ENCODE data around the gene FASTKD2. TPM values are rescaled to one million over a fixed set of nuclear protein-coding genes. Genes with fewer than 3 reads are reported as not detected.
A peak's percentile ranks its signal among the peaks of the same experiment; 100 is the strongest.

The FASTKD2 gene
- polyA plus RNA-seq, 3 donors: 10.2 to 12.7 (median 11.3) TPM

DNA sequence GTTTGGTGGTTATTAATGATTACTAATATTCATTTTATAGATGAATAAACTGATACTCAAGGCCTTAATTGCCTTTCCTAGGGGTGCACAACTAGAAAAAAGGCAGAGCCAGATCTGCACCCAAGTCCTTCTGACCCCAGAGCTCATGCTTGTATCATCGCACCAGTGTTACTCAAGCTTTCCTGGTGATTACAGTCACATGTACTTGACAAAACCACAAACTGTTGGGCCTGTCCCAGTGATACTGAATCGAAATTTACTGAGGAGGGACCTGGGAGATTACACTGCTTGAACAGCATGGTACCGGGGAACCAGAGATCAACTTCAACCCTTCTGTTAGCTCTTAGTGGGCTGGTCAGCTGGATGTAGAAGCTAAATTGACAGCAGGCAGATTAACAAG lies 33.7 kb downstream of the FASTKD2 start:
- intact Hi-C loops (cut with micrococcal nuclease): no loop called here
- Histone ChIP-seq H3K9ac (ENCODE audit: insufficient read depth, low read length, poor library complexity, severe bottlenecking) (no peak overlapping the region), H3K4me1 (ENCODE audit: control insufficient read depth in 1 of 2, insufficient read depth in 2 of 2, low read length in 2 of 2) (peaks cover 39 to 42% of the 10 kb centered on the region in 2 donors), H3K36me3 (replicated peaks in 1 of 2; ENCODE audit: control insufficient read depth in 1 of 2, insufficient read depth in 2 of 2, low read length in 2 of 2) (peaks cover 5 to 16% of the 10 kb centered on the region in 2 donors), H2AFZ (ENCODE audit: insufficient read depth, low read depth, low read length, poor library complexity, severe bottlenecking) (peak overlapping the region; percentile 64), H3K27ac (ENCODE audit: low read depth in 1 of 2, low read length in 2 of 2) (peak overlapping the region in 1 of 2 donors; percentile 79), H3K4me3 (replicated peaks in 1 of 3; ENCODE audit: low read depth in 2 of 3, low read length in 3 of 3) (no peak overlapping the region), H4K20me1 (ENCODE audit: insufficient read depth, low read length) (no peaks in the 10 kb centered on the region), H3K79me2 (ENCODE audit: insufficient read depth, low read length) (no peaks in the 10 kb centered on the region), H3K4me2 (replicated peaks; ENCODE audit: extremely low read depth, low read length, poor library complexity, severe bottlenecking) (peak overlapping the region; percentile 6), H3K27me3 (ENCODE audit: control insufficient read depth in 2 of 2, insufficient read depth in 2 of 2, low read length in 2 of 2) (no peaks in the 10 kb centered on the region), H3K9me3 (replicated peaks in 1 of 2; ENCODE audit: control insufficient read depth in 1 of 2, insufficient read depth in 1 of 2, low read length in 2 of 2) (no peaks in the 10 kb centered on the region)
- TF ChIP-seq, protein P1, sequence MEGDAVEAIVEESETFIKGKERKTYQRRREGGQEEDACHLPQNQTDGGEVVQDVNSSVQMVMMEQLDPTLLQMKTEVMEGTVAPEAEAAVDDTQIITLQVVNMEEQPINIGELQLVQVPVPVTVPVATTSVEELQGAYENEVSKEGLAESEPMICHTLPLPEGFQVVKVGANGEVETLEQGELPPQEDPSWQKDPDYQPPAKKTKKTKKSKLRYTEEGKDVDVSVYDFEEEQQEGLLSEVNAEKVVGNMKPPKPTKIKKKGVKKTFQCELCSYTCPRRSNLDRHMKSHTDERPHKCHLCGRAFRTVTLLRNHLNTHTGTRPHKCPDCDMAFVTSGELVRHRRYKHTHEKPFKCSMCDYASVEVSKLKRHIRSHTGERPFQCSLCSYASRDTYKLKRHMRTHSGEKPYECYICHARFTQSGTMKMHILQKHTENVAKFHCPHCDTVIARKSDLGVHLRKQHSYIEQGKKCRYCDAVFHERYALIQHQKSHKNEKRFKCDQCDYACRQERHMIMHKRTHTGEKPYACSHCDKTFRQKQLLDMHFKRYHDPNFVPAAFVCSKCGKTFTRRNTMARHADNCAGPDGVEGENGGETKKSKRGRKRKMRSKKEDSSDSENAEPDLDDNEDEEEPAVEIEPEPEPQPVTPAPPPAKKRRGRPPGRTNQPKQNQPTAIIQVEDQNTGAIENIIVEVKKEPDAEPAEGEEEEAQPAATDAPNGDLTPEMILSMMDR (IDR thresholded peaks at IDR 0.05): no peak
- Mint-ChIP-seq H3K27ac (peak overlapping the region; percentile 89 to 98 (median 95)), H3K9me3 (no peaks in the 10 kb centered on the region), H3K36me3 (peaks cover 3 to 6% of the 10 kb centered on the region in 2 donors), H3K4me1 (peaks cover 47% of the 10 kb centered on the region), H3K4me3 (peak overlapping the region in 1 of 2 donors; percentile 65), H3K27me3 (ENCODE audit: low read depth in 3 of 3) (no peaks in the 10 kb centered on the region)
- DNase-seq: peak; percentile 37 to 75 (median 56)
- WGBS (ENCODE audit: insufficient coverage): 0% methylated on average over 1 of the region's 3 CpGs

GRCh38 chr2:206800506-206801417 lies 35.4 kb downstream of the FASTKD2 start:
- Histone ChIP-seq H3K79me2 (ENCODE audit: insufficient read depth, low read length) (no peaks in the 10 kb centered on the region), H3K4me1 (ENCODE audit: control insufficient read depth in 1 of 2, insufficient read depth in 2 of 2, low read length in 2 of 2) (peaks cover 39 to 42% of the 10 kb centered on the region in 2 donors), H3K27me3 (ENCODE audit: control insufficient read depth in 2 of 2, insufficient read depth in 2 of 2, low read length in 2 of 2) (no peaks in the 10 kb centered on the region), H3K27ac (ENCODE audit: low read depth in 1 of 2, low read length in 2 of 2) (peak overlapping the region in 1 of 2 donors; percentile 50), H3K9me3 (replicated peaks in 1 of 2; ENCODE audit: control insufficient read depth in 1 of 2, insufficient read depth in 1 of 2, low read length in 2 of 2) (no peaks in the 10 kb centered on the region), H3K4me3 (replicated peaks in 1 of 3; ENCODE audit: low read depth in 2 of 3, low read length in 3 of 3) (peak overlapping the region; percentile 8 to 65 (median 51)), H3K4me2 (replicated peaks; ENCODE audit: extremely low read depth, low read length, poor library complexity, severe bottlenecking) (peak overlapping the region; percentile 68), H4K20me1 (ENCODE audit: insufficient read depth, low read length) (no peaks in the 10 kb centered on the region), H3K9ac (ENCODE audit: insufficient read depth, low read length, poor library complexity, severe bottlenecking) (peak overlapping the region; percentile 30), H3K36me3 (replicated peaks in 1 of 2; ENCODE audit: control insufficient read depth in 1 of 2, insufficient read depth in 2 of 2, low read length in 2 of 2) (peaks cover 0 to 2% of the 10 kb centered on the region in 2 donors), H2AFZ (ENCODE audit: insufficient read depth, low read depth, low read length, poor library complexity, severe bottlenecking) (peak overlapping the region; percentile 74)
- intact Hi-C loops (cut with micrococcal nuclease): loop anchor here (2.0 to 10.0 kb wide), 3 partner anchors 184 to 674 kb away; no protein-coding TSS in a partner anchor
- 34% methylated on average over 7 of the region's 12 CpGs for WGBS (ENCODE audit: insufficient coverage)
- Mint-ChIP-seq H3K36me3 (no peaks in the 10 kb centered on the region), H3K4me3 (peak overlapping the region; percentile 75 to 92), H3K27me3 (ENCODE audit: low read depth in 3 of 3) (no peaks in the 10 kb centered on the region), H3K27ac (peak overlapping the region in 6 of 7 donors; percentile 38 to 88 (median 77)), H3K9me3 (no peaks in the 10 kb centered on the region), H3K4me1 (peaks cover 47% of the 10 kb centered on the region)
- TF ChIP-seq, protein P1 (IDR thresholded peaks at IDR 0.05): peak; percentile 78
- peak; percentile 28 to 67 (median 62) for DNase-seq

Measured in CD14-positive monocyte (primary cell).